Fibroblast of gingiva (primary cell): Measurements from ENCODE around the gene SLC12A3.
A peak's percentile ranks its signal among the peaks of the same experiment; 100 is the strongest.

ENCODE experiments used
- DNase-seq: peaks from one replicate; pipeline ENCODE4 v3.0.0-alpha.2; 2011; ENCODE audit warnings: low read depth

The SLC12A3 gene

GRCh38 chr16:56848029-56848936 lies 16.7 kb upstream of the SLC12A3 start:
- peak; percentile 68 for DNase-seq

DNA sequence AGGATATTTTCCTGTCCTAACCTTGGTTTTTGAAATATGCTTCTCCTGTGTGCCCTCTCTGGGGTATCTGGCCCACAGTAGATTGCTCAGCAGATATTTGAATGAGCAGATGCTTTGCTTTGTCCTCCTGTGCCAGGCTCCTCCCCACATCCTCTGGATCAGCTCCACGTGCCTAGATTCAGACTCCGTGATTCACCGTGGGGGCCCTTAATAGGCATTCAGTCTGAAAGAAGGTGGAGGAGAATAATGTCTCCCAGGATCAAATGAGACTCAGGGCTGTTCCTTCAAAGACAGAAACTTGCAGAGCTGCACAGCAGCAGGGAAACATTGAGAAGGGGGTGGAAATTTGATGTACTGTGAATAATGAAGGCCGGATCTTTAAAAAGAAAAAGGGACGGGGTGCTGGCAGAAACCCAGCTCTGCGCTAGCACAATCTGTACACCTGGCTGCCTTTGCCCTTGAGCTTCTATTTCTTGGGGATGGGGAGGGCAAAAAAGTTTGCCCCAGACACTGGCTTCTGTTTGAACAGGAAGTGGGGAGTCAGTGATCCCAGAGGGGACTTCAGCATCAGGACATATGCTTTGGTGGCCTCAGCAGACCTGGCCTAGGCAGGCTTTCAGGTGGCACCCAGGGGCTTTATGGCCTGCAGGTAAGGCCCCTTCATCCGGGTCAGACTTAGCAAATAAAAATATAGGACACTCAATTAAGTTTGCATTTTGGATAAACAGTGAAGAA lies 15.9 kb upstream of the SLC12A3 start:
- peak; percentile 51 for DNase-seq

- peak; percentile 44 for DNase-seq
These were observed 15.0 kb upstream of the SLC12A3 start for GRCh38 chr16:56849690-56850680.

- DNase-seq = peak; percentile 25
These were observed 13.2 kb upstream of the SLC12A3 start for GRCh38 chr16:56851671-56852400.

DNA sequence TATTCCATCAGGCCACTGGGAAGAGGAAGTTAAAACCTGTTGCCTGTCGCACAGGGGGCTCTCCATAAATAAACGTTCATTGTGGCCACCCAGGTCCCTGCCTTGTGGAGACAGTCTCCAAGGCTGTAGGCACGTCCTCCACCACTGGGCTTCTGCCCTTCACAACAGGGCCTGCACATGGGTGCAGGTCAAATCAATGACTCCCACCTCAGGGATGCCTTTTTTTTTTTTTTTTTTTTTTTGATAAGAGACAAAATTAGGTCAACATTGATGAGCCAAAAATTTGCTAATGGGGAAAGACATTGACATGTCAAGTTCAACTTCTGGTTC lies 12.6 kb upstream of the SLC12A3 start:
- no peak for DNase-seq

DNA sequence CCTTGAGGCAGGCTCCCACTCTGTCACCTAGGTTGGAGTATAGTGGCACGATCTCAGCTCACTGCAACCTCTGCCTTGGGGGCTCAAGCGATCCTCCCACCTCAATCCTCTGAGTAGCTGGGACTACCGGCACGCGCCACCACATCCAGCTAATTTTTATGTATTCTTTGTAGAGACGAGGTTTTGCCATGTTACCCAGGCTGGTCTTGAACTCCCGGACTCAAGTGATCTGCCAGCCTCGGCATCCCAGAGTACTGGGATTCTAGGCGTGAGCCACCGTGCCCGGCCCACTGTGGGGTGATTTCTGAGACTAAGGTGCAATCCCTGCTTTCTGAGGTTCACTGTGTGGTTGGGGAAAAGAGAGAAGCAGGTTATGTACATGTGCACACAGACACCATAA lies 12.0 kb upstream of the SLC12A3 start:
- DNase-seq = no peak

GRCh38 chr16:56855201-56855600 lies 9.8 kb upstream of the SLC12A3 start:
- no peak for DNase-seq

DNA sequence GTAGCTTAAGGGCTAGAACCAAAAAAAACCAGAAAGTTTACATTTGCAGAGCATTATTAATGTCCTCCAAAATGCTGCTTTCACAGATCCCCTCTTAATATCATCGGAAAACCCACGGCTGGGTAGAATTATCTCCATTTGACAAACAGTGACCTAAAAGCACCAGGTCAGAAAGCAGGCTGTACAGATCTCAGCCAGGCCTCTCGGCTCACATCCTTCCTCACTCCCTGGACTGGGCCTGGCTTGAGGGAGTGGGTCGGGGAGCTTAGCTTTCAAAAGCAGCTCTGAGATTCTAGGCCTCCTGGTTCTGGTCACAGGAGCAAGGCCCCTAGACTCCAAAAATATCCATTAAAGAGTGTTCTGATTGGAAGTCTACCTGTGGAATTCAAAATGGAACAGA lies 9.1 kb upstream of the SLC12A3 start:
- no peak for DNase-seq

DNA sequence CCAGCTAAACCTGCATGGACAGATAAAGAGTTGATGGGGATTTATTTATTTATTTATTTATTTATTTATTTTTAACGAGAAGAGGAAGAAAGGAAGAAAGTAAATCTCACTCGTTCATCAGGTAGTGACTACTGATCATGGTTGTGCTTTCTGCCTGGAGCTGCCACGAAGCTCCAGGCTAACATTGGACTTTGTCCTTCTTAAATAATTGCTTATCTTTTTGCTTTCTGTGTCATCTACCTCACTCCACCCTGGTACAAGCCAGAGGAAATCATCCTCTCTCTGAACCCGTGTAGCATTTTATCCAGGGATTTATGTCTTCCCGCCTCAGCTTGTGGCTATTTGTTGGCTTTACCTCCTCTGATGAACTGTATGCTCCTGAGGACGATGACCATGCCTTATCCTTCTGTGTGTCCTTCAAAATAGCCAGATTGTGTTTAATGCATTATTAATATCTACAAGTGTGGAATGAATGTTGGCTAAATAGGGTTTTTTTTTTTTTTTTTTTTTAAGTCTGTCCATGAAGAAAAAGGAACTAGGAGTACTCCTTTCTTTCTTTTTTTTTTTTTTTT lies 8.0 kb upstream of the SLC12A3 start:
- DNase-seq = no peak

DNA sequence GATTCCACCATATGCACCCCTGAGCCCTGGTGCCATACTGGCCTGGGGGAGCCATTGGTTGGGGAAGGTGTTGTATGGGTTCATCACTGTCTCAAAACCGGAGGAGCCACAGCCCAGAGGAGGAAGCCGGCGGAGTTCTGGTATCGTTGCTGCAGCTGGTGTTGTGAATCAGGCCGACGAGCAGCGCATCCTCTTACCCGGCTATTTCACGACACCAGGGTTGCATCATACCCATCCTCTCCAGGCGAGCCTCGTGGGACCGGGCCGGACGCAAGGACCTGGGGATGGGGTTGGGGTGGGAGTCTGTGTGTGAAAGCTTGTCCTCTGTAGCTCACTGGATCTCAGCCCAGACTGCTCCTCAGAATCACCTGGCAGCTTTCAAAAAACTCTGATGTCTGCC lies 6.6 kb upstream of the SLC12A3 start:
- no peak for DNase-seq

- no peak for DNase-seq
These were observed 5.4 kb upstream of the SLC12A3 start for GRCh38 chr16:56859636-56860035.

- DNase-seq = no peak
These were observed 4.6 kb upstream of the SLC12A3 start for GRCh38 chr16:56860226-56861020.

GRCh38 chr16:56861092-56861610 lies 3.9 kb upstream of the SLC12A3 start:
- DNase-seq = no peak

DNA sequence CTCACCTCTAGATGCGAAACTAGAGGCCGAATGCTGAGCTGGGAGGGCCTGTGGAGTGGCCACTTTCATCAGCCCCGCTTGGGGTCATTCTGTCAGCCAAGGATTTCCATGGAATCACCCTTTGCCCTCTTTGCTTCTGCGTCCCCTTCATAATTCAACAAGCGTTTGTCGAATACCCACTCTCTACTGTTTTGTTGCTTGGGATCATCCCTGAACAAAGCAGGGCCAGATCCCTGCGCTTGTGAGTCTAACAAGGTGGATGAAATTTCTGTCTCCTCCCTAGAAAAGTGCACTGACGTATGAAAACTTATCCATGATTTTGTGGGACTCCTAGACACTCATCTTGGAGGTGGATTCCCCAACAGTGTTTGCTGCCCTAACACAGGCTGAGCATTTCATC lies 3.3 kb upstream of the SLC12A3 start:
- DNase-seq = no peak

GRCh38 chr16:56862776-56863175 lies 2.2 kb upstream of the SLC12A3 start:
- DNase-seq = no peak

DNA sequence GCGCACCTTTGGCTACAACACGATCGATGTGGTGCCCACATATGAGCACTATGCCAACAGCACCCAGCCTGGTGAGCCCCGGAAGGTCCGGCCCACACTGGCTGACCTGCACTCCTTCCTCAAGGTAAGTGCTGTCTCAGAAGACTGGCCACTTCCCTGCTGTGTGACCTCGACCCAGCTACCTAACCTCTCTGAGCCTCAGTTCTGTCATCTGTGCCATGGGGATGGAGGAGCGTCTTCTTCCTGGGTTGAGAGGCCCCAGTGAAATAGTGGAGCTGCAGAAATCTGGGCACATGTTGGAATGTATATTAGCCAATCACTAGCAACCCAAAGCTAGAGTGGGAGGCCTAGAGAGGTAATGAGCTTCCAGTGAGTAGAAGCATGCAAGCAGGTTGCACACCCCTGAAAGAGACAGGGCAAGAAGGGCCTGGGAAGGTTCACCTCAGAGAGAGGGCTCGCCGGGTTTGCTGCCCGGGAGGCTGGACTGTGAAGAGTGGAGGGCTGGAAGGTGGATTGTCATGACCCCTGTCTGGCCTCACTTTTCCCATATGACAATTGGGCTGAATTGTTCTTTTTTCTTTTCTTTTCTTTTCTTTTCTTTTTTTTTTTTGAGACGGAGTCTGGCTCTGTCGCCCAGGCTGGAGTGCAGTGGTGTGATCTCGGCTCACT lies 521 bp downstream of the SLC12A3 start:
- no peak for DNase-seq

- peak; percentile 63 for DNase-seq
These were observed 2.2 kb downstream of the SLC12A3 start for GRCh38 chr16:56866955-56867830.

GRCh38 chr16:56868175-56868574 lies 3.2 kb downstream of the SLC12A3 start:
- DNase-seq = no peak
